ENCODE data around the gene HACD1. TPM values are rescaled to one million over a fixed set of nuclear protein-coding genes. Genes with fewer than 3 reads are reported as not detected.

HACD1 gene
- total and polyA plus RNA-seq, 2 of the 4 experiments (the other 2 are of a cell fraction), result 10.0 to 24.9 TPM

- no CpG with 5 or more reads among the region's 9 CpGs for WGBS, 2 experiments (ENCODE audit: extremely low coverage in 2 of 2, insufficient read length in 1 of 2)
- peaks cover 2% of the 10 kb centered on the region; the same call in 1 of the 2 replicates for H3K27me3 ChIP-seq (ENCODE audit: control insufficient read depth, insufficient read depth, low read length)
- H3K56ac ChIP-seq (ENCODE audit: extremely low read depth, insufficient read depth, low read length), result no peak overlapping the region
- TF ChIP-seq NFE2L2 (IDR thresholded peaks at IDR 0.05; ENCODE audit: low read depth, low read length), result no peak
- no peak for TF ChIP-seq RAD21 (IDR thresholded peaks at IDR 0.05; ENCODE audit: low read length)
- no peak for TF ChIP-seq ELK1 (IDR thresholded peaks at IDR 0.05; ENCODE audit: borderline replicate concordance, low read depth, low read length)
- no peak for TF ChIP-seq MXI1 (IDR thresholded peaks at IDR 0.05; ENCODE audit: borderline replicate concordance, low read depth, low read length)
- TF ChIP-seq RFX5 (IDR thresholded peaks at IDR 0.05; ENCODE audit: low read depth, low read length), result no peak
- no peak for TF ChIP-seq USF2 (IDR thresholded peaks at IDR 0.05; ENCODE audit: low read depth, low read length)
- TF ChIP-seq MAFK (IDR thresholded peaks at IDR 0.05; ENCODE audit: low read depth, low read length), result no peak
- no peak for TF ChIP-seq SMC3 (IDR thresholded peaks at IDR 0.05; ENCODE audit: low read depth, low read length)
- no peak for TF ChIP-seq POLR2A (IDR thresholded peaks at IDR 0.05; ENCODE audit: low read depth, low read length)
- TF ChIP-seq FOS (IDR thresholded peaks at IDR 0.05; ENCODE audit: low read depth, low read length), result no peak
- no peak for TF ChIP-seq RCOR1 (IDR thresholded peaks at IDR 0.05; ENCODE audit: insufficient replicate concordance, low read length)
- TF ChIP-seq, protein P1, sequence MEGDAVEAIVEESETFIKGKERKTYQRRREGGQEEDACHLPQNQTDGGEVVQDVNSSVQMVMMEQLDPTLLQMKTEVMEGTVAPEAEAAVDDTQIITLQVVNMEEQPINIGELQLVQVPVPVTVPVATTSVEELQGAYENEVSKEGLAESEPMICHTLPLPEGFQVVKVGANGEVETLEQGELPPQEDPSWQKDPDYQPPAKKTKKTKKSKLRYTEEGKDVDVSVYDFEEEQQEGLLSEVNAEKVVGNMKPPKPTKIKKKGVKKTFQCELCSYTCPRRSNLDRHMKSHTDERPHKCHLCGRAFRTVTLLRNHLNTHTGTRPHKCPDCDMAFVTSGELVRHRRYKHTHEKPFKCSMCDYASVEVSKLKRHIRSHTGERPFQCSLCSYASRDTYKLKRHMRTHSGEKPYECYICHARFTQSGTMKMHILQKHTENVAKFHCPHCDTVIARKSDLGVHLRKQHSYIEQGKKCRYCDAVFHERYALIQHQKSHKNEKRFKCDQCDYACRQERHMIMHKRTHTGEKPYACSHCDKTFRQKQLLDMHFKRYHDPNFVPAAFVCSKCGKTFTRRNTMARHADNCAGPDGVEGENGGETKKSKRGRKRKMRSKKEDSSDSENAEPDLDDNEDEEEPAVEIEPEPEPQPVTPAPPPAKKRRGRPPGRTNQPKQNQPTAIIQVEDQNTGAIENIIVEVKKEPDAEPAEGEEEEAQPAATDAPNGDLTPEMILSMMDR (conservative IDR thresholded peaks at IDR 0.05; ENCODE audit: low read depth, low read length), result no peak
- no peak for TF ChIP-seq CHD1 (IDR thresholded peaks at IDR 0.05; ENCODE audit: low read depth, low read length)
- no peak for TF ChIP-seq BHLHE40 (IDR thresholded peaks at IDR 0.05; ENCODE audit: low read depth, low read length)
- no TSS peak for BruUV-seq (replicated peaks)
- H3K23ac ChIP-seq (ENCODE audit: low read depth, low read length), result no peak overlapping the region
- ChIA-PET POLR2A (ENCODE audit: unreplicated experiment) (no interaction called here), CTCF (interaction anchor here (0.6 kb wide), 1 partner anchor 1870 kb away, joined by 3 read pairs; no protein-coding TSS in a partner anchor)
- H3K9me1 ChIP-seq (ENCODE audit: insufficient read depth, low read length), result no peaks in the 10 kb centered on the region
- peak; percentile 32 for DNase-seq
- no peak for ATAC-seq (ENCODE audit: low read depth)
- no peak overlapping the region for H2BK15ac ChIP-seq (ENCODE audit: low read depth, low read length)
- no peak overlapping the region for H3K14ac ChIP-seq (replicated peaks; ENCODE audit: low read depth, low read length)
- in situ Hi-C loops (cut with MboI; ENCODE audit: low sequenced_read_pairs) (no loop called here), dilution Hi-C loops (cut with HindIII; ENCODE audit: low sequenced_read_pairs, unreplicated experiment) (no loop called here), intact Hi-C loops (cut with micrococcal nuclease) (no loop called here)
- H2BK20ac ChIP-seq (ENCODE audit: low read depth, low read length), result no peak overlapping the region
- no peak overlapping the region for H3K27ac ChIP-seq (ENCODE audit: insufficient read depth, low read length)
- H3K9ac ChIP-seq (ENCODE audit: low read depth, low read length), result no peak overlapping the region
- no peaks in the 10 kb centered on the region for H3K4me1 ChIP-seq (ENCODE audit: control insufficient read depth, insufficient read depth, low read length)
- H2AFZ ChIP-seq (replicated peaks; ENCODE audit: low read length, poor library complexity), result no peak overlapping the region
- H4K5ac ChIP-seq (ENCODE audit: low read depth, low read length), result no peak overlapping the region
- no peak overlapping the region for H3K18ac ChIP-seq (ENCODE audit: low read depth, low read length)
- H3K4me3 ChIP-seq (ENCODE audit: insufficient read depth, low read depth, low read length), result no peak overlapping the region
- no peaks in the 10 kb centered on the region for H3K36me3 ChIP-seq (ENCODE audit: control insufficient read depth, insufficient read depth, low read length)
- H4K20me1 ChIP-seq (ENCODE audit: insufficient read depth, low read length), result peaks cover 4% of the 10 kb centered on the region
- no peak overlapping the region for H4K8ac ChIP-seq (ENCODE audit: low read depth in 2 of 2, low read length in 2 of 2)
- H3K4ac ChIP-seq (ENCODE audit: low read depth, low read length), result no peak overlapping the region
- no peaks in the 10 kb centered on the region for H3K79me1 ChIP-seq (ENCODE audit: low read depth in 1 of 2, low read length in 2 of 2)
- no peak overlapping the region for H3K4me2 ChIP-seq (ENCODE audit: low read depth, low read length)
- no peak overlapping the region for H2BK120ac ChIP-seq (ENCODE audit: low read depth, low read length)
- no peak overlapping the region for H2AK9ac ChIP-seq (replicated peaks; ENCODE audit: low read depth, low read length, poor library complexity)
- no peak overlapping the region for H2BK5ac ChIP-seq (ENCODE audit: low read depth, low read length, poor library complexity, severe bottlenecking)
- H2AK5ac ChIP-seq (ENCODE audit: low read depth, low read length), result no peak overlapping the region
- no peak overlapping the region for H4K91ac ChIP-seq (ENCODE audit: insufficient read depth, low read depth, low read length)
- H3K9me3 ChIP-seq (ENCODE audit: control insufficient read depth, insufficient read depth, low read length), result no peaks in the 10 kb centered on the region
Observed at GRCh38 chr10:17544465-17544864, 72.7 kb downstream of the HACD1 start.

Data from IMR-90 (cell line).